ENCODE results near the gene SNORC.

The SNORC gene

GRCh38 chr2:232883116-232883721 lies 13.2 kb downstream of the SNORC start:
- H3K4me1 ChIP-seq (ENCODE audit: insufficient read depth, low read length) = no peaks in the 10 kb centered on the region

DNA sequence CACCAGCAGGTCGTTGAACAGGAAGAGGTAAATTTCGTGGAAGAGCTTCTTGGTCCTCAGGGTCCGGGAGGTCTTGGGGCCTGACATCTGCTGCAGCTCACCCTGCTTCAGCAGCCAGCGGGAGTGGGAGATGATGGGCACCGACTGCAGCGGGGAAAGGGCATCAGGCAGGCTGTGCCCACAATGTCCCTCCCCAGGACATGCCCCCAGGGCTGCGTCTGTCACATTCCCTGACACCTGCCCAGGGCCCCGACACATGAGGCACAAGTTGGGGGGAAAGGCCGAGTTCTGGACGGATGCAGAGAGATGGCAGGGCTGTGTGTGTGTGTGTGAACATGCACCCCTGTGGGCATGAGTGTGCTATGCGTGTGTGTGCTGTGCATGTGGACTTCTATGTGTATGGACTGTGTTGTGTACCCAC lies 13.9 kb downstream of the SNORC start:
- Histone ChIP-seq H3K36me3 (ENCODE audit: insufficient read depth, low read length) (no peaks in the 10 kb centered on the region), H3K9me3 (ENCODE audit: control insufficient read depth, insufficient read depth, low read length) (no peaks in the 10 kb centered on the region)

More at GRCh38 chr2:232883116-232883721, 13.2 kb downstream of the SNORC start:
- Histone ChIP-seq H3K9ac (ENCODE audit: low read depth, low read length) (no peak overlapping the region), H3K9me3 (ENCODE audit: control insufficient read depth, insufficient read depth, low read length) (no peaks in the 10 kb centered on the region), H3K36me3 (ENCODE audit: insufficient read depth, low read length) (no peaks in the 10 kb centered on the region)

DNA sequence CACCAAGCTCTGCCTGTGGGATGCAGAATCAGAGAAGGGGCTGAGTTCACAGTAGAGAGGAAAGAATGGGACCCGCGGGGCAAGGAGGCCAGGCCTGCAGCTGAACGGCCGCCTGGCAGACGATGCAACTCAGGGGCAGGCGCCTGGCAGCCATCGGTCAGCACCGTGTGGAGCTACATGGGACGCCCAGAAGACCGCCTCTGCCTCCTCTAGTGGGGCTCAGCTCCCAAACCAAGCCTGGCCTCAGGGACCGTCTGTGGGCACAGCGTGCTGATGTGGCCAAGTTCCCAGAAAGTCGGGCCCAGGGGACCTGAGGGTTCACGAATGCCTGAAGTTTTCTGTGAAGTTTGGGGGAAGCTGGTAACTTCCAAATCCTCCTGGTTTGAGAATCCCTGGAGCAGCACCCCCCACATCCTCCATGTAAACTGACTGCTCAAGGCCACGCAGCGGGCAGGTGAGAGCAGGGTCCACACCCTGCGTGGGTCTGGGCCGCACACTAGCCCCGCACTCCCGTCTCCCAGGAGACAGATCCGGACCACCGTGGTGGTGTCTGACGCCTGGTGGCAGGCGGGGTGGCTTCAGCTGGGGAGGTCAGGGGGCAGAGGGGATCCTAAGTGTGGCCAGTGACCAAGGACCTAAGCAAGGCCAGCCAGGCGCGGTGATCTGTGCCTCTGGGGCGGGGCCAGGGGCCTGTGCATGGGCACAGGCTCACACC lies 14.6 kb downstream of the SNORC start:
- H3K4me1 ChIP-seq (ENCODE audit: insufficient read depth, low read length) = no peaks in the 10 kb centered on the region
- no peak overlapping the region for H3K9ac ChIP-seq (ENCODE audit: low read depth, low read length)
- H3K36me3 ChIP-seq (ENCODE audit: insufficient read depth, low read length) = no peaks in the 10 kb centered on the region
- no peaks in the 10 kb centered on the region for H3K9me3 ChIP-seq (ENCODE audit: control insufficient read depth, insufficient read depth, low read length)

More for the DNA sequence above, 13.9 kb downstream of the SNORC start:
- no peak overlapping the region for H3K9ac ChIP-seq (ENCODE audit: low read depth, low read length)
- H3K4me1 ChIP-seq (ENCODE audit: insufficient read depth, low read length) = no peaks in the 10 kb centered on the region

DNA sequence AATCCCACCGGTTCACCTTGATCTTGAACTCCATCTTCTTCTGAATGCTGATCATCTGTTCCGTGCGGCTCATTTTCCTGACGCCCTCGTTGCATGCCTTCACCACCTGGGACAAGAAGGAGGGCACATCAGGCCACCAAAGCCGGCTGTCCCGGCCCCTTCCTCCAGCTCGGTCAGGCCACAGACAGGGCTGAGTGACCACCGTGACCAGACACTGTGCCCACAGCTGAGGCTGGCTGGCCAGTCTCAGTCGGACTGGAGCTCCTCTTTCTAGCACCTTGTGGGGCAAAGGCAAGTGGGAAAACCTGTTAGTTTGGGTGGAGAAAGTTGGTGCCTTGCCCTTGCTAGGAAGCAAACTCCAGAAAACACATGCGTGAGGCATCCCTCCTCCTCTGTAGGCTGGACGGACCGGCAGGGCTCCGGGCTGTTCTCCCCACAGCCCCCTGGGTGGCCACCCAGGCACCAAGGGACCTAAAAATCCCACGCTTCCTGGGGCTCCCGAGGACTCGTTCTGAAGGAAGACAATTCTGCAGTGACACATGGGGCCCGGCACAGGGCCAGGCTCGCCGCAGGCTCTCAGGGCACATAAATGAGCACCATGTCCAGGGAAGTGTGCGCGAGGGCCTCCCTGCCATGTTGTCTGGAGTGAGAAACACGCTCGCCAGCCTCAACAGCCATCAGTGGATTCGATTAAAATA lies 15.3 kb downstream of the SNORC start:
- H3K9ac ChIP-seq (ENCODE audit: low read depth, low read length) = no peak overlapping the region
- no peaks in the 10 kb centered on the region for H3K9me3 ChIP-seq (ENCODE audit: control insufficient read depth, insufficient read depth, low read length)
- H3K4me1 ChIP-seq (ENCODE audit: insufficient read depth, low read length) = 0 out of 2 replicates have a peak, but pooled peaks cover 3% of the 10 kb centered on the region
- H3K36me3 ChIP-seq (ENCODE audit: insufficient read depth, low read length) = no peaks in the 10 kb centered on the region

DNA sequence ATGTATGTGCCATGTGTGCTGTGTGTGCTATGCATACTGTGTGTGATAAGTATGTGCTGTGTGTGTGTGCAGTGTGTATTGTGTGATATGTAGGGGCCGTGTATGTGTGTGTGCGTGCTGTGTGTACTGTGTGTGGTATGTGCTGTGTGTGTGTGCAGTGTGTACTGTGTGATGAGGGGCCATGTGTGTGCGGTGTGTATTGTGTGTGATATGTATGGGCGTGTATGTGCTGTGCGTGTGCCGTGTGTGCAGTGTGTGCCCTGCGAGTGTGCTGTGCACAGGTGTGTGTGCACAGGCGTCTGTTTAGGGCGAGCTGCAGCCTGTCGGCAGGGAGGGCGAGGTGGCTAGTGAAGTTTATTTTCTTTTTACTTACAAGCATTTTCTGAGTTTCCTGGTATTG lies 16.1 kb downstream of the SNORC start:
- Histone ChIP-seq H3K9ac (ENCODE audit: low read depth, low read length) (no peak overlapping the region), H3K4me1 (ENCODE audit: insufficient read depth, low read length) (peaks cover 3% of the 10 kb centered on the region; the same call in 1 of the 2 replicates), H3K9me3 (ENCODE audit: control insufficient read depth, insufficient read depth, low read length) (no peaks in the 10 kb centered on the region), H3K36me3 (ENCODE audit: insufficient read depth, low read length) (no peaks in the 10 kb centered on the region)

GRCh38 chr2:232886632-232887031 lies 16.6 kb downstream of the SNORC start:
- no peaks in the 10 kb centered on the region for H3K9me3 ChIP-seq (ENCODE audit: control insufficient read depth, insufficient read depth, low read length)
- H3K4me1 ChIP-seq (ENCODE audit: insufficient read depth, low read length) = peaks cover 3% of the 10 kb centered on the region; the same call in 1 of the 2 replicates
- no peaks in the 10 kb centered on the region for H3K36me3 ChIP-seq (ENCODE audit: insufficient read depth, low read length)
- H3K9ac ChIP-seq (ENCODE audit: low read depth, low read length) = no peak overlapping the region

GRCh38 chr2:232887171-232887850 lies 17.2 kb downstream of the SNORC start:
- H3K9me3 ChIP-seq (ENCODE audit: control insufficient read depth, insufficient read depth, low read length) = no peaks in the 10 kb centered on the region
- peaks cover 3% of the 10 kb centered on the region; the same call in 1 of the 2 replicates for H3K4me1 ChIP-seq (ENCODE audit: insufficient read depth, low read length)
- H3K36me3 ChIP-seq (ENCODE audit: insufficient read depth, low read length) = no peaks in the 10 kb centered on the region
- no peak overlapping the region for H3K9ac ChIP-seq (ENCODE audit: low read depth, low read length)

DNA sequence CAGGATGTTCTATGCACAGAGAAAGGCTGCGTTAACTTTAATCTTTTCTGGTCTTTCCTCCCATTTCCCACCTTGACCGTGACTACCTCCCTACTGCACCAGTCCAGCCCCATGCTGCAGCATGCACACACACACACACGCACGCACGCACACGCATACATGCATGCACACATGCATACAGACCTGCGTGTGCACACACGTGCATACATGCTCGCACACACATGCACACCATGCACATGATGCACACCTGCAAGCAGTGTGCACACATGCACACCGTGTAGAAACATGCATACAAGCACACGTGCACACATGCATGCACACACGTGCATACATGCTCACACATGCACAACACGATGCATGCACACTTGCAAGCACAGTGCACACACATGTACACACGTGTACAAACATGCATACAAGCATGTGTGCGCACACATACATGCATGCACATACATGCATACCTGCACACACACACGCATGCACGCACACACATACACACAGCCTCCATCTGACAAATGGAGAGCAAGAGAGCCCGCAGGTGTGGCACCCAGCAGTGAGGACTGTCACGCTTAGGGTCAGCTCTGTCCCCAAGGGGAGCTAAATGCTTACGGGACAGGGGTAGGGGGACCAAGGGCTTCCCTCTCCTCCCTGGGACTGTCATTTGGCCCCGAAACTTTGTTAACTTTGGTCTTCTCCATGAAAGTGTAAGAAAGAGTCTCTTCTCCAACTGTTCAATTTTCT lies 18.2 kb downstream of the SNORC start:
- peaks cover 3% of the 10 kb centered on the region; the same call in 1 of the 2 replicates for H3K4me1 ChIP-seq (ENCODE audit: insufficient read depth, low read length)
- no peak overlapping the region for H3K9ac ChIP-seq (ENCODE audit: low read depth, low read length)
- no peaks in the 10 kb centered on the region for H3K36me3 ChIP-seq (ENCODE audit: insufficient read depth, low read length)
- H3K9me3 ChIP-seq (ENCODE audit: control insufficient read depth, insufficient read depth, low read length) = no peaks in the 10 kb centered on the region

- Histone ChIP-seq H3K9me3 (ENCODE audit: control insufficient read depth, insufficient read depth, low read length) (no peaks in the 10 kb centered on the region), H3K9ac (ENCODE audit: low read depth, low read length) (no peak overlapping the region), H3K4me1 (ENCODE audit: insufficient read depth, low read length) (peaks cover 3% of the 10 kb centered on the region; the same call in 1 of the 2 replicates), H3K36me3 (ENCODE audit: insufficient read depth, low read length) (no peaks in the 10 kb centered on the region)
Measured at GRCh38 chr2:232888839-232889529, 18.9 kb downstream of the SNORC start.

GRCh38 chr2:232889876-232890401 lies 19.9 kb downstream of the SNORC start:
- Histone ChIP-seq H3K9me3 (ENCODE audit: control insufficient read depth, insufficient read depth, low read length) (no peaks in the 10 kb centered on the region), H3K36me3 (ENCODE audit: insufficient read depth, low read length) (no peaks in the 10 kb centered on the region), H3K4me1 (ENCODE audit: insufficient read depth, low read length) (peaks cover 3% of the 10 kb centered on the region; the same call in 1 of the 2 replicates), H3K9ac (ENCODE audit: low read depth, low read length) (no peak overlapping the region)

DNA sequence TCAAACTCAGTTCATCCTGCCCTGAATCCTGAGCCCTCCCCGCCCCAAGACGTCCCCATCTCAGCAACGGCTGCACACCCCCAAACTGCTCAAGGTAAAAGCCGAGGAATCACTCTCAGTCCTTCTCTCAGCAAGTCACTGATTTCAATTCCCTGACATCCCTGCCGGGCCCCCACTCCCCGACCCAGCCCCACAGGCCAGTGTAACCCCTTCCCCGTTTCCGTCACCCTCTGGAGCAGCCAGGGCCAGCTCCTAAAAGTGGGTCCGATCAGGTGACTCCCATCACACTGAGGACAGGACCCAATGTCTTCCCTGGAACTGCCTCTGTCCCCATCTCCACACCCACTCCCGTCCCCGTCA lies 20.5 kb downstream of the SNORC start:
- H3K9ac ChIP-seq (ENCODE audit: low read depth, low read length) = no peak overlapping the region; the same call in 1 of the 2 replicates
- peaks cover 3% of the 10 kb centered on the region; the same call in 1 of the 2 replicates for H3K4me1 ChIP-seq (ENCODE audit: insufficient read depth, low read length)

GRCh38 chr2:232890896-232891601 lies 21.0 kb downstream of the SNORC start:
- Histone ChIP-seq H3K36me3 (ENCODE audit: insufficient read depth, low read length) (no peaks in the 10 kb centered on the region), H3K9me3 (ENCODE audit: control insufficient read depth, insufficient read depth, low read length) (no peaks in the 10 kb centered on the region), H3K4me1 (ENCODE audit: insufficient read depth, low read length) (peaks cover 3% of the 10 kb centered on the region; the same call in 1 of the 2 replicates), H3K9ac (ENCODE audit: low read depth, low read length) (no peak overlapping the region; the same call in 1 of the 2 replicates)

More for the DNA sequence above, 20.5 kb downstream of the SNORC start:
- Histone ChIP-seq H3K36me3 (ENCODE audit: insufficient read depth, low read length) (no peaks in the 10 kb centered on the region), H3K9me3 (ENCODE audit: control insufficient read depth, insufficient read depth, low read length) (no peaks in the 10 kb centered on the region)
